Tibial artery (tissue), 4 donors: Measurements from ENCODE around the gene TAS1R3.

Experiments used
- DNase-seq, 2 donors: peaks; one replicate each; pipeline ENCODE4 v3.0.0-alpha.2; 2019
- H3K27ac ChIP-seq, 2 donors: fragments of 200-600 bp; sonication (generic) in 1 of 2; 1 replicate in 1 of 2; 2 replicates in 1 of 2; pipeline ENCODE4 v1.5.1; 2018 to 2019; ENCODE audit warnings: mild to moderate bottlenecking in 1 of 2
- H3K27me3 ChIP-seq, 2 donors: fragments of 200-600 bp; sonication (generic) in 1 of 2; one replicate each; pipeline versions ENCODE4 v1.5.1 to v1.6.0; 2016 to 2019
- H3K36me3 ChIP-seq, 3 donors: fragments of 200-600 bp; sonication (generic) in 2 of 3; one replicate each; pipeline ENCODE4 v1.5.1; 2016 to 2019; ENCODE audit warnings: mild to moderate bottlenecking in 2 of 3
- H3K4me1 ChIP-seq, 4 donors: fragments of 200-600 bp; sonication (generic) in 2 of 4; 1 replicate in 3 of 4; 2 replicates in 1 of 4; pipeline ENCODE4 v1.5.1; 2016 to 2019
- H3K4me3 ChIP-seq, 2 donors: fragments of 200-600 bp; sonication (generic) in 1 of 2; 1 replicate in 1 of 2; 2 replicates in 1 of 2; pipeline ENCODE4 v1.5.1; 2018 to 2019; ENCODE audit warnings: mild to moderate bottlenecking in 2 of 2
- H3K9me3 ChIP-seq, 3 donors: fragments of 200-600 bp; sonication (generic) in 1 of 3; one replicate each; pipeline ENCODE4 v1.5.1; 2016 to 2019
- CTCF ChIP-seq, 2 experiments: fragments of 200-600 bp in 1 of 2; fragments of 450-650 bp in 1 of 2; IDR thresholded peaks; one replicate each; pipeline ENCODE4 v1.5.1; 2017 to 2019; ENCODE audit warnings: antibody characterized with exemption in 2 of 2, mild to moderate bottlenecking in 1 of 2, moderate library complexity in 1 of 2
- intact Hi-C: fragments of 100-400 bp; cut with DNase I; formaldehyde crosslinking; loops from one replicate; pipeline ENCODE4 v1.15.0; 2023; ENCODE audit warnings: low total_unique reads

TAS1R3 gene

GRCh38 chr1:1371364-1371745, 40.3 kb downstream of the TAS1R3 start:
- no peaks in the 10 kb centered on the region for H3K27me3 ChIP-seq
- H3K36me3 ChIP-seq: peaks cover 8 to 20% (median 9%) of the 10 kb centered on the region in 3 donors
- H3K4me3 ChIP-seq: no peak overlapping the region
- H3K9me3 ChIP-seq: no peaks in the 10 kb centered on the region
- H3K4me1 ChIP-seq: peaks cover 0 to 36% (median 34%) of the 10 kb centered on the region in 4 donors
- TF ChIP-seq CTCF (IDR thresholded peaks at IDR 0.05): no peak
- no peak overlapping the region for H3K27ac ChIP-seq
- intact Hi-C loops: no loop called here
- no peak for DNase-seq

- no peaks in the 10 kb centered on the region for H3K9me3 ChIP-seq
- peak; percentile 47 to 81 for DNase-seq
- intact Hi-C loops: no loop called here
- H3K4me1 ChIP-seq: peaks cover 0 to 36% (median 34%) of the 10 kb centered on the region in 4 donors
- H3K27ac ChIP-seq: no peak overlapping the region
- no peaks in the 10 kb centered on the region for H3K27me3 ChIP-seq
- peak; percentile 88 to 97 for TF ChIP-seq CTCF (IDR thresholded peaks at IDR 0.05)
- no peak overlapping the region for H3K4me3 ChIP-seq
- peaks cover 8 to 20% (median 9%) of the 10 kb centered on the region in 3 donors for H3K36me3 ChIP-seq
Observed at GRCh38 chr1:1371746-1372711, 40.9 kb downstream of the TAS1R3 start.

GRCh38 chr1:1373051-1373814, 42.2 kb downstream of the TAS1R3 start:
- intact Hi-C loops: no loop called here
- Histone ChIP-seq H3K27me3 (no peaks in the 10 kb centered on the region), H3K36me3 (peaks cover 8 to 20% (median 9%) of the 10 kb centered on the region in 3 donors), H3K4me3 (peak overlapping the region; percentile 94 to 99), H3K27ac (no peak overlapping the region), H3K9me3 (no peaks in the 10 kb centered on the region), H3K4me1 (peaks cover 0 to 36% (median 34%) of the 10 kb centered on the region in 4 donors)
- no peak for DNase-seq
- no peak for TF ChIP-seq CTCF (IDR thresholded peaks at IDR 0.05)

- Histone ChIP-seq H3K36me3 (peaks cover 8 to 20% (median 9%) of the 10 kb centered on the region in 3 donors), H3K27me3 (no peaks in the 10 kb centered on the region), H3K4me1 (peaks cover 0 to 36% (median 34%) of the 10 kb centered on the region in 4 donors), H3K9me3 (no peaks in the 10 kb centered on the region), H3K4me3 (peak overlapping the region; percentile 94 to 99), H3K27ac (peak overlapping the region; percentile 94 to 99)
- no peak for DNase-seq
- no peak for TF ChIP-seq CTCF (IDR thresholded peaks at IDR 0.05)
- intact Hi-C loops: loop anchor here (2.0 kb wide), 1 partner anchor 25 kb away; the partner anchor contains the start of gene DVL1
Observed at GRCh38 chr1:1373815-1374588, 42.9 kb downstream of the TAS1R3 start.

- no peak for DNase-seq
- peak overlapping the region; percentile 94 to 99 for H3K27ac ChIP-seq
- H3K36me3 ChIP-seq: peaks cover 8 to 20% (median 9%) of the 10 kb centered on the region in 3 donors
- H3K27me3 ChIP-seq: no peaks in the 10 kb centered on the region
- no peak for TF ChIP-seq CTCF (IDR thresholded peaks at IDR 0.05)
- H3K4me1 ChIP-seq: peaks cover 0 to 36% (median 34%) of the 10 kb centered on the region in 4 donors
- peak overlapping the region; percentile 94 to 99 for H3K4me3 ChIP-seq
- no peaks in the 10 kb centered on the region for H3K9me3 ChIP-seq
- intact Hi-C loops: loop anchor here (2.0 kb wide), 1 partner anchor 26 kb away; the partner anchor contains the start of gene DVL1
Observed at GRCh38 chr1:1374589-1374928, 43.5 kb downstream of the TAS1R3 start.
